ENCODE results near the gene HSF5. TPM values are rescaled to one million over a fixed set of nuclear protein-coding genes. Genes with fewer than 3 reads are reported as not detected.
"Not testable (repeated sequence)": the region's sequence is repeated elsewhere in the genome, so short reads cannot be mapped to it uniquely, and the experiment has no call there.

The HSF5 gene
- total RNA-seq, 1 donor from 2014 or later = under 0.01 TPM

DNA sequence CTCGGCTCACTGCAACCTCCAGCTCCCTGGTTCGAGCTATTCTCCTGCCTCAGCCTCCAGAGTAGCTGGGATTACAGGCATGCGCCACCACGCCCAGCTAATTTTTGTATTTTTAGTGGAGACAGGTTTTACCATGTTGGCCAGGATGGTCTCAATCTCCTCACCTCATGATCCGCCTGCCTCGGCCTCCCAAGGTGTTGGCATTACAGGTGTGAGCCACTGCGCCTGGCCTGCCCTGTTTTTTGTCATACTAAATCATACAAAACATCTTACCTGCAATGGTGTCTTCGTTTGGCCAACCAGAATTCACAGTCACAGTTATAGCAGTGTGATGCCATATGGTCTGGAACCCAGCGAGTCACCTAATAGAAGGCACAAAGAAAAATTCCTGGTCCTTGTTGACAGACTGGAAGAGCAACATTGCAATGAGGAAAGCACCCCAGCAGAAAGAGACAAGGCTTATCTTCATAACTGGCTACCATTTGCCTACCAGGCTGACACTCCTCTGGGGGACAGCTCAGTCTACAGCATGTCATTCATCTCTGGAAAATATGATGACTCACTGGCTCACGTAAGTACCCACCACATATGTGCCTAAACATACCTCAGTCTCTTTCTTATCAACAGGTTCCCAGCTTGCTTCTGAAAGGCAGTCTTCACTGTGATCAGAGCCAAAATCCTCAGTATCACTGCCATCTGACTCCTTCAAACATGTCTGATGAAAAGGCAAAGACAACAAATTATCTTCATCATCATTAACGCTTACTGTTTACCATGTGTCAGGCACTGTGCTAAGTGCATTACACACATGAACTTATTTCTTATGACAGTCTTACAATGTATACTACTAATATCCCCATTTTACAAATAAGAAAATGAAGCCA lies 4.3 kb upstream of the HSF5 start:
- no peak for DNase-seq (ENCODE audit: low spot score in 2 of 2)
- FAIRE-seq = no peak

DNA sequence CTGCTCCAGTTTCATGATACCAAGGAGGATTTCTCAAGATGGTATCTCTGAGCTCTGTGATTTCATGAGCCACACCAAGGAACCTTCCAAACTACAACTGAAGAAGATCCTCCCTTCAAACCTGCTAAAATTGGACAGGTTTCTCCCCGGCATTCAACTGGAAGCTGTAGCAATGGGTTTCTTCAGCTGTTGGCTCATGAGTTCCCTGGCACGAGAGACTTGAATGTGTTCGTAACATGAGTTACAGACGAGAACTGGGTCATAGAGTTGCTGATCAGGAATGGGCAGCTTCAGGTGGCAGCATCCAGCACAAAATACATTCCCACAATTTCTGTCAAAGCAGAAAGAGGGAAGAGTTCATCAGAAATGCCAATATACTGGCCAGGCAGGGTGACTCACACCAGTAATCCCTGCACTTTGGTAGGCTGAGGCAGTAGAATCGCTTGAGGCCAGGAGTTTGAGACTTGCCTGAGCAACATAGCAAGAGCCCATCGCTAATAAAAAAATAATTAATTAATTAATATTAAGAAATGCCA lies 3.4 kb upstream of the HSF5 start:
- DNase-seq (ENCODE audit: low spot score in 2 of 2) (no peak), FAIRE-seq (no peak)

DNA sequence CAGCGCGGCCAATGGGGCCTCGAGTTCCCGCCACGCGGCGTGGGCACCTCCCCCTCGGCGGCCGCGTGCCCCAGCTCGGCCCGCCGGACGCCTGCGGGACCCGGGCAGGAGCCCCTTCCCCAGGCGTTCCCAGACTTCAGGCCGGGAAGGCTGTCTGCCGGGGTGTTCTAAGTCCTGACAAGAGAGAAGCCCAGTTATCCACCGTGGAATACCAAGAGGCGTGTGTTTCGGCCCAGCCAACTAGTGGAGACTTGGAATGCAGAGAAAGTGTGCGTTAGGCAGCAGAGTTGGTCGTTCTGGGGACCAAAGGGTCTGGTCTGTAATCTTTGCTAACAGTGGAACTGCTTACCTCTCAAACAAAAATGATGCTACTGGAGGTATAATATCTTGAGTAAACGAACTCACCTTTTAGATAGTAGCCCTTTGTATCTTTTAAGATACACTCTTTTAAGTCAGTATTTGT lies 251 bp upstream of the HSF5 start:
- DNase-seq (ENCODE audit: low spot score in 2 of 2) (no peak), FAIRE-seq (no peak)

DNA sequence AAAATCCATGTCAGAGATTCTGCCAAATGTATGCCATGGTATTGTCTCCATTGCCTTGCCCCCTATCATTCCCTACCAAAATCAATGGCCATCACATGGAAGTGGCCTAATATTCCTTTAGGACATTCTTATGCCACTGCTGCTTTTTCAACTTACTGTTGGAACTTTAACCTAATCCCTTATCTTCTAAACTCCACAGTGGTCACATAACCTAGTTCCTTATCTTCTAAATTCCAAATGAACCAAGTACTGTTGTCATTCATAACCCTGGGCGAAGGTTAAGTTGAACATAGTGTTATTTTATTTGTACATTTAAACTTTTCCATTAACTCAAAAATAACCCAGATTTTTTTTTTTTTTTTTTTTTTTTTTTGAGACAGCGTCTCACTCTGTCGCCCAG lies 3.6 kb downstream of the HSF5 start:
- DNase-seq (ENCODE audit: low spot score in 2 of 2) = no peak
- no peak for FAIRE-seq

GRCh38 chr17:58481798-58482197 lies 6.4 kb downstream of the HSF5 start:
- DNase-seq (ENCODE audit: low spot score in 2 of 2); FAIRE-seq: not testable (repeated sequence)

DNA sequence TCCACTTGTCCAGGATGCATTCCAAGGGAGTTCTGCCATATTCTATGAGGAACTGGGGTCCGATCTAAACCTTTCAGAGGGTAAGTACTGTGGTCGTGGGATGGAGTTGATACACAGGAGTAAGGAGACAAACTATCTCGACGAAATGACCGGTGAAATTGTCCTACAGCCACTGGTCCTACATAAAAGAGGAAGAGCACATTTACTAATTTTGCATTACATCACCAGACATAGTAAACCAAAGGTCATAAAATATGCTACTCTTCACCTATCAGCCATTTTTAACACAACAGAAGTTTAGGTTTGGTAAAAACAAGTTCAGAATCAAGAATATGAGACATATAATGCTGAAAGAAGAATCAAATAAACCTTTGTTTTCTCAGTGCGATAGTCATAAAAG lies 8.1 kb downstream of the HSF5 start:
- FAIRE-seq (no peak), DNase-seq (ENCODE audit: low spot score in 2 of 2) (no peak)

- no peak for DNase-seq (ENCODE audit: low spot score in 2 of 2)
- FAIRE-seq = no peak
Measured at GRCh38 chr17:58476812-58477211, 11.4 kb downstream of the HSF5 start.

DNA sequence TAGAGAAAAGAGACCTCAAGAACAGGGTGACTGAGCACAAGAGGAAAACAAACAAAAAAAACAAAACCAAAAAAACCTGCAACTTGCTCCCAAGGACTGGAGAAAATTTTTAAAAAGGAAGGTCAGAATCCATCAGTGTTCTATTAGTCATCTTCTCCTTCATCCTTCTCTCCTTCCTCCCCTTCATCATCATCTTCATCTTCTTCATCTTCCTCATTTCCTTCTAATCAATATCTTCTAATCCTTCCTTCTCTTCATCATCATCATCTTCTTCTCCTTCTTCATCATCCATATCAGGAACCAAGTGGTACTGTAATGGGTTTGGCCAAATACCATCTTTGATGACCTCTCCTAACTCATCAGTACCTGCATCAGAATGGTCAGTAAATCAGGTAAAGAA lies 12.2 kb downstream of the HSF5 start:
- FAIRE-seq = no peak
- no peak for DNase-seq (ENCODE audit: low spot score in 2 of 2)

GRCh38 chr17:58470356-58470755 lies 17.9 kb downstream of the HSF5 start:
- DNase-seq (ENCODE audit: low spot score in 2 of 2) (no peak), FAIRE-seq (no peak)

- DNase-seq (ENCODE audit: low spot score in 2 of 2) = no peak
- no peak for FAIRE-seq
Measured at GRCh38 chr17:58468944-58469343, 19.3 kb downstream of the HSF5 start.

- FAIRE-seq = no peak
- DNase-seq (ENCODE audit: low spot score in 2 of 2) = no peak
Measured at GRCh38 chr17:58455491-58455890, 32.7 kb downstream of the HSF5 start.

- no peak for FAIRE-seq
- DNase-seq (ENCODE audit: low spot score in 2 of 2) = no peak
Measured at GRCh38 chr17:58452738-58453137, 35.5 kb downstream of the HSF5 start.

- FAIRE-seq = no peak
Measured at GRCh38 chr17:58447039-58447975, 40.9 kb downstream of the HSF5 start.

GRCh38 chr17:58446086-58446485 lies 42.1 kb downstream of the HSF5 start:
- DNase-seq (ENCODE audit: low spot score in 2 of 2) (no peak), FAIRE-seq (no peak)

More at GRCh38 chr17:58447039-58447975, 40.9 kb downstream of the HSF5 start:
- DNase-seq (ENCODE audit: low spot score in 2 of 2) = peak in 1 of 2 donors; percentile 23

GRCh38 chr17:58436805-58437239 lies 51.4 kb downstream of the HSF5 start:
- FAIRE-seq = no peak
- DNase-seq (ENCODE audit: low spot score in 2 of 2) = no peak

- FAIRE-seq = no peak
- DNase-seq (ENCODE audit: low spot score in 2 of 2) = no peak
Measured at GRCh38 chr17:58436245-58436644, 52.0 kb downstream of the HSF5 start.

- DNase-seq (ENCODE audit: low spot score in 2 of 2) (no peak), FAIRE-seq (no peak)
Measured at GRCh38 chr17:58432806-58433573, 55.2 kb downstream of the HSF5 start.

GRCh38 chr17:58427807-58428206 lies 60.4 kb downstream of the HSF5 start:
- DNase-seq (ENCODE audit: low spot score in 2 of 2) = no peak
- no peak for FAIRE-seq

DNA sequence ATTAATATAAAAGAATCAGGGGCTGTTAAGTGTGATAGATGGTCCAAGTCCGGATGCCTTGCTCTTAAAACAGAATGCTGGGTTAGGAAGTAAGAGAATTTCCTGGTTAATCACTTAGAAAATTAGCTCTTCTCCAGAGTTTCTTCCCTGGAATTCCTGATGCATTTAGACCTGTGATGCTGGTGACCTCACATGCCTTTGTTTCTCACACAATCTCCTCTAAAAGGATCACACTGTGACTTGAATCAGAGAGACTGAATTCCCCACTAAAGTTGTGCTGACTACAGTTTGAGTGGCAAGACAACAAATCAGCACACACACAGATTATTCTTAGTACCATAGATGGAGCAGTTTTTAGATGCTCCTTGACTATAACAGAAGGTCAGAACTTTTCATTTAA lies 66.5 kb downstream of the HSF5 start:
- FAIRE-seq (no peak), DNase-seq (ENCODE audit: low spot score in 2 of 2) (no peak)

- no peak for DNase-seq (ENCODE audit: low spot score in 2 of 2)
- FAIRE-seq = no peak
Measured at GRCh38 chr17:58420827-58421226, 67.4 kb downstream of the HSF5 start.

All from frontal cortex (tissue), 4 donors.